Activated CD4-positive, alpha-beta memory T cell treated with anti-CD3 and anti-CD28 coated beads, Interleukin-2, amount 10 ng/mL, durations not matched to agents 7 days and 5 days (primary cell): ENCODE results near the gene DACT2. TPM values are rescaled to one million over a fixed set of nuclear protein-coding genes. Genes with fewer than 3 reads are reported as not detected.
"Not testable (repeated sequence)": the region's sequence is repeated elsewhere in the genome, so short reads cannot be mapped to it uniquely, and the experiment has no call there.

Source experiments
- CTCF ChIA-PET: fragments of 350-600 bp; sonication (Branson Sonifier 250); formaldehyde crosslinking; loops from one replicate; lab custom pipeline; 2021; ENCODE audit warnings: antibody characterized with exemption, inconsistent platforms; lab: Charles Lee
- POLR2A ChIA-PET: fragments of 350-600 bp; sonication (Branson Sonifier 250); formaldehyde crosslinking; loops from one replicate; lab custom pipeline; 2021; ENCODE audit warnings: antibody characterized with exemption; lab: Charles Lee
- DNase-seq: peaks from one replicate; pipeline ENCODE4 v3.0.0-alpha.2; 2020
- H3K27ac Mint-ChIP-seq: one replicate; pipeline ENCODE4 v1.8.0; 2021; ENCODE audit warnings: mild to moderate bottlenecking, mixed read lengths
- H3K27me3 Mint-ChIP-seq: one replicate; pipeline ENCODE4 v1.8.0; 2021; ENCODE audit warnings: mixed read lengths
- H3K36me3 Mint-ChIP-seq: one replicate; pipeline ENCODE4 v1.8.0; 2021; ENCODE audit warnings: low read depth, mixed read lengths
- H3K4me1 Mint-ChIP-seq: one replicate; pipeline ENCODE4 v1.8.0; 2021; ENCODE audit warnings: mixed read lengths
- H3K4me3 Mint-ChIP-seq: one replicate; pipeline ENCODE4 v1.8.0; 2021; ENCODE audit warnings: mild to moderate bottlenecking, mixed read lengths
- H3K9me3 Mint-ChIP-seq: one replicate; pipeline ENCODE4 v1.8.0; 2021; ENCODE audit warnings: mixed read lengths
- total RNA-seq, 2 experiments: library from RNA; stranded (reverse); gene quantifications; one replicate each; pipeline ENCODE4 v1.2.3, GENCODE V29; 2021

The DACT2 gene
- total RNA-seq, 2 experiments from 2014 or later = 0.15 TPM; not detected in 1

GRCh38 chr6:168276576-168277273 lies 42.9 kb downstream of the DACT2 start:
- H3K36me3 Mint-ChIP-seq = no peaks in the 10 kb centered on the region
- ChIA-PET POLR2A (no interaction called here), CTCF (no interaction called here)
- peaks cover 1% of the 10 kb centered on the region for H3K9me3 Mint-ChIP-seq
- no peak overlapping the region for H3K4me3 Mint-ChIP-seq
- peaks cover 3% of the 10 kb centered on the region for H3K27me3 Mint-ChIP-seq
- H3K27ac Mint-ChIP-seq = no peak overlapping the region
- DNase-seq = no peak
- H3K4me1 Mint-ChIP-seq = no peaks in the 10 kb centered on the region

- no peak for DNase-seq
- Mint-ChIP-seq H3K27me3 (peaks cover 3% of the 10 kb centered on the region), H3K36me3 (no peaks in the 10 kb centered on the region), H3K4me3 (no peak overlapping the region), H3K4me1 (no peaks in the 10 kb centered on the region), H3K9me3 (no peaks in the 10 kb centered on the region), H3K27ac (no peak overlapping the region)
- ChIA-PET POLR2A (no interaction called here), CTCF (no interaction called here)
Measured at GRCh38 chr6:168275168-168275567, 44.4 kb downstream of the DACT2 start.

- H3K9me3 Mint-ChIP-seq = no peaks in the 10 kb centered on the region
- no peak overlapping the region for H3K4me3 Mint-ChIP-seq
- DNase-seq = no peak
- peaks cover 3% of the 10 kb centered on the region for H3K27me3 Mint-ChIP-seq
- POLR2A ChIA-PET = no interaction called here
- H3K27ac Mint-ChIP-seq = no peak overlapping the region
- no peaks in the 10 kb centered on the region for H3K4me1 Mint-ChIP-seq
- CTCF ChIA-PET = no interaction called here
- H3K36me3 Mint-ChIP-seq = no peaks in the 10 kb centered on the region
Measured at GRCh38 chr6:168274037-168274952, 45.3 kb downstream of the DACT2 start.

- Mint-ChIP-seq H3K36me3 (no peaks in the 10 kb centered on the region), H3K27me3 (peaks cover 3% of the 10 kb centered on the region), H3K4me3 (no peak overlapping the region), H3K9me3 (no peaks in the 10 kb centered on the region), H3K27ac (no peak overlapping the region), H3K4me1 (no peaks in the 10 kb centered on the region)
- POLR2A ChIA-PET = no interaction called here
- DNase-seq = no peak
- CTCF ChIA-PET = no interaction called here
Measured at GRCh38 chr6:168273441-168274036, 46.0 kb downstream of the DACT2 start.

GRCh38 chr6:168272415-168273325 lies 46.9 kb downstream of the DACT2 start:
- H3K27ac Mint-ChIP-seq = no peak overlapping the region
- no peak overlapping the region for H3K4me3 Mint-ChIP-seq
- POLR2A ChIA-PET = no interaction called here

GRCh38 chr6:168270274-168271172 lies 49.1 kb downstream of the DACT2 start:
- H3K27me3 Mint-ChIP-seq = peaks cover 3% of the 10 kb centered on the region
- H3K9me3 Mint-ChIP-seq = no peaks in the 10 kb centered on the region
- no peak overlapping the region for H3K27ac Mint-ChIP-seq
- DNase-seq = no peak
- POLR2A ChIA-PET = interaction anchor here (1.0 kb wide), 1 partner anchor 13 kb away, joined by 3 read pairs; no protein-coding TSS in a partner anchor
- H3K4me3 Mint-ChIP-seq = no peak overlapping the region
- H3K4me1 Mint-ChIP-seq = no peaks in the 10 kb centered on the region
- H3K36me3 Mint-ChIP-seq = no peaks in the 10 kb centered on the region
- CTCF ChIA-PET = no interaction called here

More at GRCh38 chr6:168272415-168273325, 46.9 kb downstream of the DACT2 start:
- CTCF ChIA-PET = no interaction called here
- H3K27me3 Mint-ChIP-seq = peaks cover 3% of the 10 kb centered on the region
- no peaks in the 10 kb centered on the region for H3K9me3 Mint-ChIP-seq
- H3K4me1 Mint-ChIP-seq = no peaks in the 10 kb centered on the region
- H3K36me3 Mint-ChIP-seq = no peaks in the 10 kb centered on the region
- no peak for DNase-seq

- POLR2A ChIA-PET = no interaction called here
- Mint-ChIP-seq H3K27ac (no peak overlapping the region), H3K36me3 (no peaks in the 10 kb centered on the region), H3K9me3 (no peaks in the 10 kb centered on the region), H3K4me3 (no peak overlapping the region), H3K4me1 (no peaks in the 10 kb centered on the region), H3K27me3 (peaks cover 1% of the 10 kb centered on the region)
- no peak for DNase-seq
- CTCF ChIA-PET = no interaction called here
Measured at GRCh38 chr6:168269455-168270243, 49.9 kb downstream of the DACT2 start.

GRCh38 chr6:168268755-168269154 lies 50.8 kb downstream of the DACT2 start:
- H3K27ac Mint-ChIP-seq = no peak overlapping the region
- H3K36me3 Mint-ChIP-seq = no peaks in the 10 kb centered on the region
- no peak overlapping the region for H3K4me3 Mint-ChIP-seq
- no peaks in the 10 kb centered on the region for H3K9me3 Mint-ChIP-seq
- POLR2A ChIA-PET = no interaction called here
- CTCF ChIA-PET = no interaction called here
- no peak for DNase-seq
- H3K4me1 Mint-ChIP-seq = no peaks in the 10 kb centered on the region
- H3K27me3 Mint-ChIP-seq = peaks cover 1% of the 10 kb centered on the region

GRCh38 chr6:168267779-168268178 lies 51.8 kb downstream of the DACT2 start:
- H3K9me3 Mint-ChIP-seq, POLR2A ChIA-PET, H3K27ac Mint-ChIP-seq, DNase-seq, H3K27me3 Mint-ChIP-seq, H3K4me3 Mint-ChIP-seq, H3K4me1 Mint-ChIP-seq, H3K36me3 Mint-ChIP-seq, CTCF ChIA-PET: not testable (repeated sequence)

GRCh38 chr6:168265827-168266815 lies 53.5 kb downstream of the DACT2 start:
- Mint-ChIP-seq H3K9me3 (no peaks in the 10 kb centered on the region), H3K27me3 (no peaks in the 10 kb centered on the region), H3K36me3 (no peaks in the 10 kb centered on the region), H3K4me1 (no peaks in the 10 kb centered on the region), H3K4me3 (no peak overlapping the region), H3K27ac (no peak overlapping the region)
- no peak for DNase-seq
- CTCF ChIA-PET = no interaction called here
- POLR2A ChIA-PET = no interaction called here
